ENCODE data around the gene TM9SF1.
"Not testable (repeated sequence)": the region's sequence is repeated elsewhere in the genome, so short reads cannot be mapped to it uniquely, and the experiment has no call there.

TM9SF1 gene

GRCh38 chr14:24222987-24223386 lies 27.7 kb upstream of the TM9SF1 start:
- DNase-seq, result not testable (repeated sequence)

GRCh38 chr14:24219521-24219920 lies 24.3 kb upstream of the TM9SF1 start:
- no peak for DNase-seq

- no peak for DNase-seq
Observed at GRCh38 chr14:24219080-24219479, 23.8 kb upstream of the TM9SF1 start.

- DNase-seq, result not testable (repeated sequence)
Observed at GRCh38 chr14:24216876-24217275, 21.6 kb upstream of the TM9SF1 start.

- DNase-seq, result no peak
Observed at GRCh38 chr14:24216345-24216699, 21.1 kb upstream of the TM9SF1 start.

- peak; percentile 12 for DNase-seq
Observed at GRCh38 chr14:24215495-24216344, 20.5 kb upstream of the TM9SF1 start, which contains the start of gene MDP1. MDP1 (minus strand) TSS chr14:24216066; CDS start chr14:24215955, 111 bp downstream.

GRCh38 chr14:24213866-24214662 lies 18.8 kb upstream of the TM9SF1 start:
- no peak for DNase-seq

GRCh38 chr14:24212924-24213865 lies 18.0 kb upstream of the TM9SF1 start, which contains the start of gene CHMP4A:
CHMP4A (minus strand) TSS chr14:24213488; CDS start chr14:24213439, 49 bp downstream.
- DNase-seq, result peak; percentile 85

- no peak for DNase-seq
Observed at GRCh38 chr14:24211311-24211710, 16.1 kb upstream of the TM9SF1 start.

- DNase-seq, result no peak
Observed at GRCh38 chr14:24207625-24208024, 12.4 kb upstream of the TM9SF1 start.

GRCh38 chr14:24207104-24207551 lies 11.9 kb upstream of the TM9SF1 start:
- DNase-seq, result no peak

- no peak for DNase-seq
Observed at GRCh38 chr14:24206260-24207103, 11.2 kb upstream of the TM9SF1 start.

GRCh38 chr14:24204163-24205146 lies 9.2 kb upstream of the TM9SF1 start:
- no peak for DNase-seq

GRCh38 chr14:24203249-24203886 lies 8.1 kb upstream of the TM9SF1 start:
- DNase-seq, result not testable (repeated sequence)

- not testable (repeated sequence) for DNase-seq
Observed at GRCh38 chr14:24202538-24202937, 7.3 kb upstream of the TM9SF1 start.

GRCh38 chr14:24198814-24199524 lies 3.7 kb upstream of the TM9SF1 start:
- no peak for DNase-seq

- no peak for DNase-seq
Observed at GRCh38 chr14:24197056-24197450, 1.8 kb upstream of the TM9SF1 start.

- DNase-seq, result no peak
Observed at GRCh38 chr14:24196071-24197055, 1.1 kb upstream of the TM9SF1 start.
